Measurements from ENCODE around the gene TRIO. TPM values are rescaled to one million over a fixed set of nuclear protein-coding genes. Genes with fewer than 3 reads are reported as not detected.

Gene TRIO
- total and polyA plus RNA-seq, 2 experiments from 2014 or later, result 18.5 to 78.2 TPM

DNA sequence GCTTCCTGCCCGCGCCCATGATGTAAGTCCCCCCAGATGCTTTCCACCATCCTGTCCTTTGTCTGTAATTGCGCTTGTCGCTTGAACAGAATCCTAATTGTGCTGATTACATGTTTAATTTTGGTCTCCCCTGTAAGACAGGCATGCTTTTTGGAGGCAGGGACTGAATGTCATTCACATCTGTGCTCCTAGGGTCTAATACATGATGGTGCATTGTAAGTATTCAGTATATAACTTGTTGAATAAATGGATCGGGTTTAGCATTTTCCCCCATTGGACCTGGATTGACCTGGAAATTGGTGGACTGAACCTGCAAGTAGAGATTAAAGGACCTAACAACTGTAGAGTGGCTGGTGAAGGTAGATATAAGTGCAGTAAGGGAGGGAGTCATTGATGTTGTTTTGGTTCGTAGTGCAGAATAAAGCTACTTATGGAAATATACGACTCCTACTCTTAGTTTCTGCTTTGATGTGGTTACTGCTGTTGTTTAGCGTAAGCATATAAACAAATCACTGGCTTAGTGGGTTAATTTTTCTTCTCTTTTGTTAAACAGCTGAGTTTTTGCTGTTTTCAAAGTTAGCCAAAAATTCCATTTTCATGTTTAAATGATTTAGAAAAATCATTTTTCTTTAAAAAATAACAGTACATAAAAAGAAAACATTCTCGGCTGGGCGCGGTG is 57.3 kb downstream of the TRIO start:
- peaks cover 97% of the 10 kb centered on the region for H3K79me2 ChIP-seq
- no peak for DNase-seq (ENCODE audit: low spot score)
- H3K36me3 ChIP-seq (replicated peaks; ENCODE audit: insufficient read depth, low read depth), result no peaks in the 10 kb centered on the region
- H4K20me1 ChIP-seq (ENCODE audit: insufficient read depth, poor library complexity, severe bottlenecking), result peaks cover 22% of the 10 kb centered on the region
- H3K4me1 ChIP-seq (ENCODE audit: insufficient read depth), result peaks cover 12% of the 10 kb centered on the region
- WGBS (ENCODE audit: low lambda C conversion rate, missing lambda C conversion rate), result 92% methylated on average over 11 of the region's 11 CpGs
- no peaks in the 10 kb centered on the region for H3K27me3 ChIP-seq
- H2AFZ ChIP-seq, result no peak overlapping the region
- H3K4me3 ChIP-seq, result no peak overlapping the region
- TF ChIP-seq EZH2phosphoT487 (IDR thresholded peaks at IDR 0.05; ENCODE audit: low read depth, severe bottlenecking, unreplicated experiment) (no peak), EZH2 (IDR thresholded peaks at IDR 0.05; ENCODE audit: borderline replicate concordance) (no peak)
- TF ChIP-seq, protein P1, sequence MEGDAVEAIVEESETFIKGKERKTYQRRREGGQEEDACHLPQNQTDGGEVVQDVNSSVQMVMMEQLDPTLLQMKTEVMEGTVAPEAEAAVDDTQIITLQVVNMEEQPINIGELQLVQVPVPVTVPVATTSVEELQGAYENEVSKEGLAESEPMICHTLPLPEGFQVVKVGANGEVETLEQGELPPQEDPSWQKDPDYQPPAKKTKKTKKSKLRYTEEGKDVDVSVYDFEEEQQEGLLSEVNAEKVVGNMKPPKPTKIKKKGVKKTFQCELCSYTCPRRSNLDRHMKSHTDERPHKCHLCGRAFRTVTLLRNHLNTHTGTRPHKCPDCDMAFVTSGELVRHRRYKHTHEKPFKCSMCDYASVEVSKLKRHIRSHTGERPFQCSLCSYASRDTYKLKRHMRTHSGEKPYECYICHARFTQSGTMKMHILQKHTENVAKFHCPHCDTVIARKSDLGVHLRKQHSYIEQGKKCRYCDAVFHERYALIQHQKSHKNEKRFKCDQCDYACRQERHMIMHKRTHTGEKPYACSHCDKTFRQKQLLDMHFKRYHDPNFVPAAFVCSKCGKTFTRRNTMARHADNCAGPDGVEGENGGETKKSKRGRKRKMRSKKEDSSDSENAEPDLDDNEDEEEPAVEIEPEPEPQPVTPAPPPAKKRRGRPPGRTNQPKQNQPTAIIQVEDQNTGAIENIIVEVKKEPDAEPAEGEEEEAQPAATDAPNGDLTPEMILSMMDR (IDR thresholded peaks at IDR 0.05; ENCODE audit: poor library complexity), result no peak
- H3K4me2 ChIP-seq, result no peak overlapping the region
- H3K9me2 ChIP-seq (replicated peaks; ENCODE audit: insufficient read depth), result no peaks in the 10 kb centered on the region
- no peak overlapping the region for H3K27ac ChIP-seq
- H3K9me3 ChIP-seq (ENCODE audit: low read depth), result no peaks in the 10 kb centered on the region

DNA sequence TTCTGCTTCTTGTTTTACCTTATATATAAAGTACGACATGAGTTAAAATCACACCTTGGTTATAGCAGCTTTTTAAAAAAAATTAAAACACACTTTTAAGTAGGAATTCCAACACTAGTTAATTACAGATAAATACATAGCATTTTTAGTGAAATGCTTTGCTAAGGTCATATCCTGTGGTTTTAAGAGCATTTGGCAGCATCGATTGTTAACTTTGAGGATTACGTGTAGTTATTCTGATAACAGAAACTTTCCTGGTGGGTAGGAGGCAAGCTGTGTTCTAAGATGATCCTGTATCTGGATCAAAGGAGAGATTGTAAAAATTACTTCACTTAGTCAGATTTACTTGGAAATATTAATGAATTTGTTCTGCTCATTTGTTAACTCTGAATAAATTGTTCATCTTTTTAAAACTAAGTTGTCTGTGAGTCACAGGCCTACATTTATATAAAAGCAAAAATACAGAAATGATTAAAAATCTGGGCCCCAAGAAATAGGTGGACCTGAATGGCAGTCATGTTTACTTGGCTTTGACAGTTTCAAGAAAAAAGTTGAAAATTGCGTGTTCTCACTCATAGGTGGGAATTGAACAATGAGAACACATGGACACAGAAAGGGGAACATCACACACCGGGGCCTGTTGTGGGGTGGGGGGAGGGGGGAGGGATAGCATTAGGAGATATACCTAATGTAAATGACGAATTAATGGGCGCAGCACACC is 58.3 kb downstream of the TRIO start:
- no peaks in the 10 kb centered on the region for H3K27me3 ChIP-seq
- H3K36me3 ChIP-seq (replicated peaks; ENCODE audit: insufficient read depth, low read depth), result no peaks in the 10 kb centered on the region
- no peak overlapping the region for H3K4me2 ChIP-seq
- no peak overlapping the region for H2AFZ ChIP-seq
- no peaks in the 10 kb centered on the region for H3K9me3 ChIP-seq (ENCODE audit: low read depth)
- no peak for DNase-seq (ENCODE audit: low spot score)
- peaks cover 13% of the 10 kb centered on the region for H3K4me1 ChIP-seq (ENCODE audit: insufficient read depth)
- H3K79me2 ChIP-seq, result peaks cover 97% of the 10 kb centered on the region
- H3K27ac ChIP-seq, result no peak overlapping the region
- peaks cover 17% of the 10 kb centered on the region for H4K20me1 ChIP-seq (ENCODE audit: insufficient read depth, poor library complexity, severe bottlenecking)
- no peak overlapping the region for H3K4me3 ChIP-seq
- TF ChIP-seq EZH2 (IDR thresholded peaks at IDR 0.05; ENCODE audit: borderline replicate concordance) (no peak), EZH2phosphoT487 (IDR thresholded peaks at IDR 0.05; ENCODE audit: low read depth, severe bottlenecking, unreplicated experiment) (no peak)
- TF ChIP-seq, protein P1 (IDR thresholded peaks at IDR 0.05; ENCODE audit: poor library complexity), result no peak
- no peaks in the 10 kb centered on the region for H3K9me2 ChIP-seq (replicated peaks; ENCODE audit: insufficient read depth)
- WGBS (ENCODE audit: low lambda C conversion rate, missing lambda C conversion rate), result 68% methylated on average over 5 of the region's 7 CpGs

DNA sequence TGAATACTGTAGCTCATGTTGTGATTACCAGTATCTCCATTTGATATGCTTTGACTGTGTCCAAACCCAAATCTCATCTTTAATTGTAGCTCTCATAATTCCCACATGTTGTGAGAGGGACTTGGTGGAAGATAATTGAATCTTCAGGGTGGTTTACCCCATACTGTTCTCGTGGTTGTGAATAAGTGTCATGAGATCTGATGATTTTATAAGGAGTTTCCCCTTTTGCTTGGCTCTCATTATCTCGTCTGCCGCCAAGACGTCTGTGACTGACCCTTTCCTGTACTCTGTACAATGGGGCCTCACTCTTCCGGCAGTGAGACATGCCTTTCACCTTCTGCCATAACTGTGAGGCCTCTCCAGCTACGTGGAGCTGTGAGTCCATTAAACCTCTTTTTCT is 59.3 kb downstream of the TRIO start:
- Histone ChIP-seq H3K79me2 (peaks cover 94% of the 10 kb centered on the region), H4K20me1 (ENCODE audit: insufficient read depth, poor library complexity, severe bottlenecking) (peaks cover 17% of the 10 kb centered on the region), H2AFZ (no peak overlapping the region), H3K9me3 (ENCODE audit: low read depth) (no peaks in the 10 kb centered on the region), H3K27ac (no peak overlapping the region), H3K4me2 (no peak overlapping the region), H3K27me3 (no peaks in the 10 kb centered on the region), H3K4me1 (ENCODE audit: insufficient read depth) (peaks cover 13% of the 10 kb centered on the region), H3K36me3 (replicated peaks; ENCODE audit: insufficient read depth, low read depth) (no peaks in the 10 kb centered on the region), H3K9me2 (replicated peaks; ENCODE audit: insufficient read depth) (no peaks in the 10 kb centered on the region), H3K4me3 (no peak overlapping the region)
- DNase-seq (ENCODE audit: low spot score), result no peak
- no peak for TF ChIP-seq EZH2 (IDR thresholded peaks at IDR 0.05; ENCODE audit: borderline replicate concordance)
- TF ChIP-seq, protein P1 (IDR thresholded peaks at IDR 0.05; ENCODE audit: poor library complexity), result no peak
- TF ChIP-seq EZH2phosphoT487 (IDR thresholded peaks at IDR 0.05; ENCODE audit: low read depth, severe bottlenecking, unreplicated experiment), result no peak
- 70% methylated on average over 6 of the region's 6 CpGs for WGBS (ENCODE audit: low lambda C conversion rate, missing lambda C conversion rate)
